Esophagus muscularis mucosa (tissue), 4 donors: Measurements from ENCODE around the gene HTRA2.
"Not testable (repeated sequence)": the region's sequence is repeated elsewhere in the genome, so short reads cannot be mapped to it uniquely, and the experiment has no call there.

ENCODE experiments used
- EP300 ChIP-seq: sonication (generic); formaldehyde crosslinking; IDR thresholded peaks from one replicate; pipeline ENCODE4 v1.6.1; 2017; ENCODE audit warnings: antibody characterized with exemption
- POLR2A ChIP-seq: fragments of 450-650 bp; IDR thresholded peaks from one replicate; pipeline ENCODE4 v1.6.1; 2017; ENCODE audit warnings: antibody characterized with exemption, moderate library complexity, mild to moderate bottlenecking, low read depth
- POLR2AphosphoS5 ChIP-seq, 2 donors: sonication (generic); formaldehyde crosslinking; IDR thresholded peaks; one replicate each; pipeline ENCODE4 v1.6.1; 2017; ENCODE audit warnings: antibody characterized with exemption in 2 of 2
- TF ChIP-seq, protein P1 (sequence below), 3 experiments: fragments of 200-600 bp in 2 of 3; fragments of 450-650 bp in 1 of 3; sonication (generic) in 2 of 3; IDR thresholded peaks; one replicate each; pipeline ENCODE4 v1.5.1; 2017 to 2019; ENCODE audit warnings: antibody characterized with exemption in 3 of 3, mild to moderate bottlenecking in 2 of 3, moderate library complexity in 1 of 3

DNA sequence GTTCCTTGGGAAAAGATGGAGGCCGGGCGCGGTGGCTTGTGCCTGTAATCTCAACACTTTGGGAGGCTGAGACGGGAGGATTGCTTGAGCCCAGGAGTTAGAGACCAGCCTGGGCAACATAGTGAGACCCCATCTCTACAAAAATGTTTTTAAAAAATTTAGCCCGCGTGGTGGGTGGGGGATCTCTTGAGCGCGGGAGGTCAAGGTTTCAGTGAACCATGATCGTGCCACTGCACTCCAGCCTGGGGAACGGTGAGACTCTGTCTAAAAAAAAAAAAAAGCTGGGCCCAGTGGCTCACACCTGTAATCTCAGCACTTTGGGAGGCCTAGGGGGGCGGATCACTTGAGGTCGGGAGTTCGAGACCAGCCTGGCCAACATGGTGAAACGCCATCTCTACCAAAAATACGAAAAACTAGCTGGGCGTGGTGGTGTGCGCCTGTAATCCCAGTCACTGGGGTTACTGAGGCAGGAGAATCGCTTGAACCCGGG lies 46.0 kb upstream of the HTRA2 start:
- TF ChIP-seq, protein P1, sequence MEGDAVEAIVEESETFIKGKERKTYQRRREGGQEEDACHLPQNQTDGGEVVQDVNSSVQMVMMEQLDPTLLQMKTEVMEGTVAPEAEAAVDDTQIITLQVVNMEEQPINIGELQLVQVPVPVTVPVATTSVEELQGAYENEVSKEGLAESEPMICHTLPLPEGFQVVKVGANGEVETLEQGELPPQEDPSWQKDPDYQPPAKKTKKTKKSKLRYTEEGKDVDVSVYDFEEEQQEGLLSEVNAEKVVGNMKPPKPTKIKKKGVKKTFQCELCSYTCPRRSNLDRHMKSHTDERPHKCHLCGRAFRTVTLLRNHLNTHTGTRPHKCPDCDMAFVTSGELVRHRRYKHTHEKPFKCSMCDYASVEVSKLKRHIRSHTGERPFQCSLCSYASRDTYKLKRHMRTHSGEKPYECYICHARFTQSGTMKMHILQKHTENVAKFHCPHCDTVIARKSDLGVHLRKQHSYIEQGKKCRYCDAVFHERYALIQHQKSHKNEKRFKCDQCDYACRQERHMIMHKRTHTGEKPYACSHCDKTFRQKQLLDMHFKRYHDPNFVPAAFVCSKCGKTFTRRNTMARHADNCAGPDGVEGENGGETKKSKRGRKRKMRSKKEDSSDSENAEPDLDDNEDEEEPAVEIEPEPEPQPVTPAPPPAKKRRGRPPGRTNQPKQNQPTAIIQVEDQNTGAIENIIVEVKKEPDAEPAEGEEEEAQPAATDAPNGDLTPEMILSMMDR (IDR thresholded peaks at IDR 0.05) = not testable (repeated sequence)
- not testable (repeated sequence) for TF ChIP-seq POLR2A; POLR2AphosphoS5 (IDR thresholded peaks at IDR 0.05); EP300
